WTC11 (cell line): ENCODE measurements around the gene LTBP3. TPM values are rescaled to one million over a fixed set of nuclear protein-coding genes. Genes with fewer than 3 reads are reported as not detected.

Experiments used
- ATAC-seq: fragments of 200-7000 bp; cut with Tn5 transposase; 2 replicates; pipeline ENCODE4 v1.10.0; 2021; ENCODE audit warnings: mild to moderate bottlenecking, moderate library complexity
- CTCF ChIA-PET: fragments of 300-600 bp; sonication (Branson Sonifier 250); formaldehyde crosslinking; loops from one replicate; lab custom pipeline; 2021; ENCODE audit warnings: antibody characterized with exemption; lab: Charles Lee
- POLR2A ChIA-PET: fragments of 350-600 bp; sonication (Branson Sonifier 250); formaldehyde crosslinking; loops from one replicate; lab custom pipeline; 2021; ENCODE audit warnings: antibody characterized with exemption; lab: Charles Lee
- DNase-seq: peaks from one replicate; pipeline ENCODE4 v3.0.0; 2021; ENCODE audit warnings: low spot score
- H3K27ac Mint-ChIP-seq: 2 replicates; pipeline ENCODE4 v1.8.0; 2021; ENCODE audit warnings: mixed read lengths
- H3K27me3 Mint-ChIP-seq: 2 replicates; pipeline ENCODE4 v1.8.0; 2021; ENCODE audit warnings: low read depth, mild to moderate bottlenecking, moderate library complexity, mixed read lengths
- H3K36me3 Mint-ChIP-seq: 2 replicates; pipeline ENCODE4 v1.8.0; 2021; ENCODE audit warnings: mixed read lengths
- H3K4me1 Mint-ChIP-seq: 2 replicates; pipeline ENCODE4 v1.8.0; 2022; ENCODE audit warnings: mixed read lengths
- H3K4me3 Mint-ChIP-seq: 2 replicates; pipeline ENCODE4 v1.8.0; 2021; ENCODE audit warnings: mild to moderate bottlenecking, moderate library complexity, mixed read lengths
- H3K9me3 Mint-ChIP-seq: 2 replicates; pipeline ENCODE4 v1.8.0; 2021; ENCODE audit warnings: mixed read lengths
- ATF1 ChIP-seq: sonication (generic); formaldehyde crosslinking; IDR thresholded peaks from 2 replicates; pipeline ENCODE4 v1.8.1; 2023; ENCODE audit warnings: mild to moderate bottlenecking, moderate library complexity, missing genetic modification reagents
- ATF3 ChIP-seq: sonication (generic); formaldehyde crosslinking; conservative IDR thresholded peaks from 2 replicates; pipeline ENCODE4 v1.8.1; 2022; ENCODE audit warnings: mild to moderate bottlenecking, missing genetic modification reagents
- E2F1 ChIP-seq: sonication (generic); formaldehyde crosslinking; IDR thresholded peaks from 2 replicates; pipeline ENCODE4 v1.8.0; 2022; ENCODE audit warnings: mild to moderate bottlenecking, missing genetic modification reagents
- ELF4 ChIP-seq: sonication (generic); formaldehyde crosslinking; IDR thresholded peaks from 2 replicates; pipeline ENCODE4 v1.8.1; 2022; ENCODE audit warnings: low read depth, mild to moderate bottlenecking, moderate library complexity, missing genetic modification reagents
- ERG ChIP-seq: fragments of 250-450 bp; sonication (Bioruptor Pico); IDR thresholded peaks from 2 replicates; pipeline ENCODE4 v1.8.0; 2021; ENCODE audit warnings: mild to moderate bottlenecking
- ETV6 ChIP-seq: sonication (generic); formaldehyde crosslinking; IDR thresholded peaks from 2 replicates; pipeline ENCODE4 v1.8.1; 2022; ENCODE audit warnings: mild to moderate bottlenecking, missing genetic modification reagents
- FOXP1 ChIP-seq: sonication (generic); formaldehyde crosslinking; IDR thresholded peaks from 2 replicates; pipeline ENCODE4 v1.8.0; 2022; ENCODE audit warnings: missing genetic modification reagents, mild to moderate bottlenecking, moderate library complexity, borderline replicate concordance
- GTF2I ChIP-seq: fragments of 250-450 bp; sonication (Bioruptor Pico); conservative IDR thresholded peaks from 2 replicates; pipeline ENCODE4 v1.4.0; 2021; ENCODE audit warnings: mild to moderate bottlenecking
- HMGA2 ChIP-seq: fragments of 250-450 bp; sonication (Bioruptor Pico); IDR thresholded peaks from 2 replicates; pipeline ENCODE4 v1.4.0; 2021; ENCODE audit warnings: mild to moderate bottlenecking, moderate library complexity
- MAX ChIP-seq: sonication (generic); formaldehyde crosslinking; IDR thresholded peaks from 2 replicates; pipeline ENCODE4 v1.8.0; 2022; ENCODE audit warnings: mild to moderate bottlenecking, missing genetic modification reagents
- NFATC4 ChIP-seq: fragments of 250-450 bp; sonication (Bioruptor Pico); IDR thresholded peaks from 2 replicates; pipeline ENCODE4 v1.9.0; 2021; ENCODE audit warnings: mild to moderate bottlenecking
- NR2C2 ChIP-seq: sonication (generic); formaldehyde crosslinking; IDR thresholded peaks from 2 replicates; pipeline ENCODE4 v1.8.0; 2022; ENCODE audit warnings: mild to moderate bottlenecking, missing genetic modification reagents
- PREB ChIP-seq: sonication (generic); formaldehyde crosslinking; IDR thresholded peaks from 2 replicates; pipeline ENCODE4 v1.8.1; 2022; ENCODE audit warnings: mild to moderate bottlenecking, missing genetic modification reagents, moderate library complexity, borderline replicate concordance
- PRRX2 ChIP-seq: fragments of 250-450 bp; sonication (Bioruptor Pico); IDR thresholded peaks from 2 replicates; pipeline ENCODE4 v1.8.0; 2021; ENCODE audit warnings: mild to moderate bottlenecking
- SMAD4 ChIP-seq: sonication (generic); formaldehyde crosslinking; IDR thresholded peaks from 2 replicates; pipeline ENCODE4 v1.8.0; 2022; ENCODE audit warnings: mild to moderate bottlenecking, missing genetic modification reagents
- TEAD1 ChIP-seq: sonication (generic); formaldehyde crosslinking; IDR thresholded peaks from 2 replicates; pipeline ENCODE4 v1.8.0; 2022; ENCODE audit warnings: mild to moderate bottlenecking, missing genetic modification reagents
- TEAD4 ChIP-seq: sonication (generic); formaldehyde crosslinking; IDR thresholded peaks from 2 replicates; pipeline ENCODE4 v1.8.0; 2022; ENCODE audit warnings: mild to moderate bottlenecking, missing genetic modification reagents
- USF2 ChIP-seq: sonication (generic); formaldehyde crosslinking; IDR thresholded peaks from 2 replicates; pipeline ENCODE4 v1.8.1; 2023; ENCODE audit warnings: mild to moderate bottlenecking, missing genetic modification reagents, moderate library complexity
- ZBTB43 ChIP-seq: sonication (generic); formaldehyde crosslinking; IDR thresholded peaks from 2 replicates; pipeline ENCODE4 v1.8.1; 2023; ENCODE audit warnings: mild to moderate bottlenecking, missing genetic modification reagents
- ZMAT4 ChIP-seq: fragments of 250-450 bp; sonication (Bioruptor Pico); IDR thresholded peaks from 2 replicates; pipeline ENCODE4 v1.9.0; 2021; ENCODE audit warnings: mild to moderate bottlenecking
- ZNF121 ChIP-seq: sonication (generic); formaldehyde crosslinking; IDR thresholded peaks from 2 replicates; pipeline ENCODE4 v1.8.0; 2023; ENCODE audit warnings: missing genetic modification reagents
- ZNF396 ChIP-seq: fragments of 250-450 bp; sonication (Bioruptor Pico); IDR thresholded peaks from 2 replicates; pipeline ENCODE4 v1.8.0; 2021; ENCODE audit warnings: mild to moderate bottlenecking, moderate library complexity, borderline replicate concordance
- ZNF416 ChIP-seq: fragments of 250-450 bp; sonication (Bioruptor Pico); IDR thresholded peaks from 2 replicates; pipeline ENCODE4 v1.9.0; 2021; ENCODE audit warnings: mild to moderate bottlenecking, inconsistent platforms
- total RNA-seq: library from RNA; stranded (reverse); gene quantifications from 3 replicates; pipeline ENCODE4 v1.2.3, GENCODE V29; 2021

Gene LTBP3
- total RNA-seq, 1 experiment from 2014 or later, result 20.7 TPM

GRCh38 chr11:65501472-65502273, 56.5 kb downstream of the LTBP3 start (continued):
- no peak for TF ChIP-seq ATF1 (CRISPR knock-in tag)
- TF ChIP-seq ZNF416 (CRISPR knock-in tag), result peak; percentile 73
- TF ChIP-seq ZNF396 (CRISPR knock-in tag), result 0 out of 2 replicates have a peak, but pooled peaks have one; percentile 53
- TF ChIP-seq ERG (CRISPR knock-in tag), result peak; percentile 67
- TF ChIP-seq PREB (CRISPR knock-in tag), result no peak
- no peak for TF ChIP-seq HMGA2
- TF ChIP-seq ELF4 (CRISPR knock-in tag), result no peak
- peak; percentile 87; the same call in 1 of the 2 replicates for TF ChIP-seq NFATC4

GRCh38 chr11:65501186-65501471, 57.0 kb downstream of the LTBP3 start:
- Mint-ChIP-seq H3K9me3 (no peaks in the 10 kb centered on the region), H3K27ac (no peak overlapping the region)

GRCh38 chr11:65500387-65501185, 57.6 kb downstream of the LTBP3 start:
- H3K27ac Mint-ChIP-seq, result no peak overlapping the region
- H3K4me3 Mint-ChIP-seq, result no peak overlapping the region
- CTCF ChIA-PET, result interaction anchor here (0.8 to 4.8 kb wide), 6 partner anchors 13 to 84 kb away, joined by 3 to 47 read pairs (median 4); no protein-coding TSS in a partner anchor
- H3K9me3 Mint-ChIP-seq, result no peaks in the 10 kb centered on the region
- H3K36me3 Mint-ChIP-seq, result no peaks in the 10 kb centered on the region; the same call in 1 of the 2 replicates
- no peaks in the 10 kb centered on the region for H3K27me3 Mint-ChIP-seq
- H3K4me1 Mint-ChIP-seq, result peaks cover 41% of the 10 kb centered on the region
- POLR2A ChIA-PET, result interaction anchor here (0.6 to 8.3 kb wide), 20 partner anchors 8 to 1876 kb away, joined by 3 to 502 read pairs (median 5); partner anchors contain the start of genes CAPN1, FAM89B, NEAT1 and POLA2
- DNase-seq (no peak), ATAC-seq (no peak)
- 0 out of 2 replicates have a peak, but pooled peaks have one; percentile 18 for TF ChIP-seq ZMAT4 (CRISPR knock-in tag)
- peak; percentile 38; the same call in 1 of the 2 replicates for TF ChIP-seq ZNF416 (CRISPR knock-in tag)
- no peak for TF ChIP-seq ETV6 (CRISPR knock-in tag)
- no peak for TF ChIP-seq USF2 (CRISPR knock-in tag)
- no peak for TF ChIP-seq MAX (CRISPR knock-in tag)
- no peak for TF ChIP-seq ZBTB43 (CRISPR knock-in tag)
- TF ChIP-seq FOXP1 (CRISPR knock-in tag), result no peak
- no peak for TF ChIP-seq SMAD4
- TF ChIP-seq E2F1 (CRISPR knock-in tag), result no peak
- peak; percentile 57 for TF ChIP-seq PRRX2 (CRISPR knock-in tag)
- no peak for TF ChIP-seq ZNF121 (CRISPR knock-in tag)
- no peak for TF ChIP-seq GTF2I (CRISPR knock-in tag)
- TF ChIP-seq NR2C2 (CRISPR knock-in tag), result no peak
- TF ChIP-seq ERG (CRISPR knock-in tag), result peak; percentile 80; the same call in 1 of the 2 replicates
- TF ChIP-seq TEAD1 (CRISPR knock-in tag), result no peak
- no peak for TF ChIP-seq ATF3 (CRISPR knock-in tag)

More at GRCh38 chr11:65501186-65501471, 57.0 kb downstream of the LTBP3 start:
- H3K27me3 Mint-ChIP-seq, result no peaks in the 10 kb centered on the region
- ChIA-PET POLR2A (interaction anchor here (1.8 to 8.3 kb wide), 4 partner anchors 13 to 81 kb away, joined by 5 to 502 read pairs (median 212); partner anchors contain the start of gene SCYL1), CTCF (interaction anchor here (1.4 to 1.7 kb wide), 2 partner anchors 21 to 83 kb away, joined by 3 to 6 read pairs; no protein-coding TSS in a partner anchor)
- TF ChIP-seq TEAD4 (CRISPR knock-in tag), result no peak
- 0 out of 2 replicates have a peak, but pooled peaks have one; percentile 5 for TF ChIP-seq PRRX2 (CRISPR knock-in tag)
- no peaks in the 10 kb centered on the region; the same call in 1 of the 2 replicates for H3K36me3 Mint-ChIP-seq
- DNase-seq (no peak), ATAC-seq (no peak)
- no peak overlapping the region for H3K4me3 Mint-ChIP-seq
- peaks cover 43% of the 10 kb centered on the region for H3K4me1 Mint-ChIP-seq
